HEK293 (cell line): Measurements from ENCODE around the gene KBTBD12.

Experiments
- CTCF ChIA-PET: fragments of 350-600 bp; formaldehyde crosslinking; extraction: SDS; loops from one replicate; lab custom pipeline; 2021; ENCODE audit warnings: antibody characterized with exemption; lab: Yijun Ruan, JAX
- POLR2A ChIA-PET: fragments of 300-600 bp; formaldehyde crosslinking; extraction: SDS; loops from one replicate; lab custom pipeline; 2020; ENCODE audit warnings: antibody characterized with exemption, inconsistent platforms; lab: Yijun Ruan, JAX
- H3K27ac ChIP-seq: fragments of 200-500 bp; sonication (Bioruptor generic); 2 replicates; pipeline ENCODE4 v1.5.1; 2014; ENCODE audit warnings: low read depth, low read length, control low read depth, inconsistent platforms; ENCODE audit errors: extremely low read depth
- H3K36me3 ChIP-seq, 2 experiments: fragments of 200-500 bp in 1 of 2; sonication (Bioruptor generic) in 1 of 2; 1 replicate in 1 of 2; 2 replicates in 1 of 2; pipeline ENCODE4 v1.5.1; 2014 to 2017; ENCODE audit warnings: inconsistent platforms in 2 of 2, low read length in 2 of 2; ENCODE audit not compliant: control insufficient read depth in 2 of 2, insufficient read depth in 1 of 2
- H3K4me1 ChIP-seq: fragments of 200-500 bp; sonication (Bioruptor generic); 2 replicates; pipeline ENCODE4 v1.5.1; 2014; ENCODE audit warnings: mild to moderate bottlenecking, low read length, inconsistent platforms; ENCODE audit not compliant: control insufficient read depth, insufficient read depth
- H3K4me3 ChIP-seq: 2 replicates; pipeline ENCODE4 v1.5.1; 2011; ENCODE audit warnings: low read depth, mild to moderate bottlenecking, control low read depth, low read length, moderate library complexity
- H3K9me3 ChIP-seq: fragments of 200-500 bp; sonication (Bioruptor generic); 2 replicates; pipeline ENCODE4 v1.5.1; 2014; ENCODE audit warnings: low read depth, low read length, inconsistent platforms; ENCODE audit not compliant: control insufficient read depth, insufficient read depth
- FEZF1 ChIP-seq: fragments of 450-650 bp; formaldehyde crosslinking; IDR thresholded peaks from 2 replicates; pipeline ENCODE4 v1.5.1; 2016; ENCODE audit warnings: missing biosample characterization, missing genetic modification characterization
- IKZF3 ChIP-seq: fragments of 450-650 bp; IDR thresholded peaks from 2 replicates; pipeline ENCODE4 v1.5.0; 2018; ENCODE audit warnings: missing biosample characterization, mild to moderate bottlenecking, missing genetic modification characterization, moderate library complexity
- MYNN ChIP-seq: fragments of 450-650 bp; formaldehyde crosslinking; IDR thresholded peaks from 2 replicates; pipeline ENCODE4 v1.5.1; 2016; ENCODE audit warnings: missing biosample characterization, missing genetic modification characterization, borderline replicate concordance
- MZF1 ChIP-seq: fragments of 450-650 bp; formaldehyde crosslinking; IDR thresholded peaks from 2 replicates; pipeline ENCODE4 v1.5.1; 2017; ENCODE audit warnings: missing biosample characterization, missing genetic modification characterization, borderline replicate concordance
- OVOL3 ChIP-seq: fragments of 450-650 bp; formaldehyde crosslinking; IDR thresholded peaks from 2 replicates; pipeline ENCODE4 v1.5.1; 2016; ENCODE audit warnings: missing biosample characterization, missing genetic modification characterization
- REPIN1 ChIP-seq: fragments of 450-650 bp; formaldehyde crosslinking; IDR thresholded peaks from 2 replicates; pipeline ENCODE4 v1.5.1; 2017; ENCODE audit warnings: missing biosample characterization, missing genetic modification characterization, low read depth
- ZBTB1 ChIP-seq: fragments of 450-650 bp; formaldehyde crosslinking; IDR thresholded peaks from 2 replicates; pipeline ENCODE4 v1.5.1; 2016; ENCODE audit warnings: missing biosample characterization, missing genetic modification characterization
- ZBTB17 ChIP-seq: fragments of 450-650 bp; formaldehyde crosslinking; IDR thresholded peaks from 2 replicates; pipeline ENCODE4 v1.5.1; 2016; ENCODE audit warnings: missing biosample characterization, missing genetic modification characterization
- ZBTB48 ChIP-seq: fragments of 450-650 bp; formaldehyde crosslinking; IDR thresholded peaks from 2 replicates; pipeline ENCODE4 v1.5.1; 2016; ENCODE audit warnings: missing biosample characterization, missing genetic modification characterization
- ZBTB7A ChIP-seq: fragments of 450-650 bp; formaldehyde crosslinking; IDR thresholded peaks from 2 replicates; pipeline ENCODE4 v1.5.1; 2016; ENCODE audit warnings: low read depth, missing biosample characterization, missing genetic modification characterization
- ZFP37 ChIP-seq: fragments of 450-650 bp; formaldehyde crosslinking; IDR thresholded peaks from 2 replicates; pipeline ENCODE4 v1.5.1; 2016; ENCODE audit warnings: missing biosample characterization, missing genetic modification characterization
- ZFP41 ChIP-seq: fragments of 450-650 bp; formaldehyde crosslinking; IDR thresholded peaks from 2 replicates; pipeline ENCODE4 v1.5.1; 2016; ENCODE audit warnings: missing biosample characterization, missing genetic modification characterization, borderline replicate concordance
- ZIC2 ChIP-seq: fragments of 450-650 bp; formaldehyde crosslinking; IDR thresholded peaks from 2 replicates; pipeline ENCODE4 v1.5.1; 2016; ENCODE audit warnings: missing biosample characterization, missing genetic modification characterization
- ZNF114 ChIP-seq: fragments of 450-650 bp; formaldehyde crosslinking; IDR thresholded peaks from 2 replicates; pipeline ENCODE4 v1.5.0; 2017; ENCODE audit warnings: missing biosample characterization, missing genetic modification characterization
- ZNF121 ChIP-seq: fragments of 450-650 bp; formaldehyde crosslinking; IDR thresholded peaks from 2 replicates; pipeline ENCODE4 v1.5.1; 2016; ENCODE audit warnings: missing biosample characterization, missing genetic modification characterization
- ZNF184 ChIP-seq: fragments of 450-650 bp; IDR thresholded peaks from 2 replicates; pipeline ENCODE4 v1.5.1; 2018; ENCODE audit warnings: missing biosample characterization, mild to moderate bottlenecking, missing genetic modification characterization
- ZNF23 ChIP-seq: fragments of 450-650 bp; formaldehyde crosslinking; IDR thresholded peaks from 2 replicates; pipeline ENCODE4 v1.5.1; 2016; ENCODE audit warnings: missing biosample characterization, missing genetic modification characterization, borderline replicate concordance
- ZNF239 ChIP-seq: fragments of 450-650 bp; formaldehyde crosslinking; IDR thresholded peaks from 2 replicates; pipeline ENCODE4 v1.5.1; 2016; ENCODE audit warnings: missing biosample characterization, missing genetic modification characterization
- ZNF24 ChIP-seq: fragments of 450-650 bp; formaldehyde crosslinking; IDR thresholded peaks from 2 replicates; pipeline ENCODE4 v1.5.1; 2016; ENCODE audit warnings: missing biosample characterization, missing genetic modification characterization
- ZNF302 ChIP-seq: fragments of 450-650 bp; formaldehyde crosslinking; IDR thresholded peaks from 2 replicates; pipeline ENCODE4 v1.5.1; 2016; ENCODE audit warnings: missing biosample characterization, missing genetic modification characterization, low read depth
- ZNF335 ChIP-seq: fragments of 450-650 bp; formaldehyde crosslinking; conservative IDR thresholded peaks from 2 replicates; pipeline ENCODE4 v1.5.1; 2016; ENCODE audit warnings: missing biosample characterization, missing genetic modification characterization
- ZNF416 ChIP-seq: fragments of 450-650 bp; formaldehyde crosslinking; IDR thresholded peaks from 2 replicates; pipeline ENCODE4 v1.5.1; 2016; ENCODE audit warnings: missing biosample characterization, missing genetic modification characterization
- ZNF426 ChIP-seq: fragments of 450-650 bp; formaldehyde crosslinking; IDR thresholded peaks from 2 replicates; pipeline ENCODE4 v1.5.1; 2017; ENCODE audit warnings: missing biosample characterization, missing genetic modification characterization, mild to moderate bottlenecking, inconsistent platforms, moderate library complexity
- ZNF549 ChIP-seq: fragments of 450-650 bp; IDR thresholded peaks from 2 replicates; pipeline ENCODE4 v1.5.1; 2018; ENCODE audit warnings: missing biosample characterization, missing genetic modification characterization, mild to moderate bottlenecking, inconsistent platforms, moderate library complexity
- ZNF600 ChIP-seq: fragments of 450-650 bp; formaldehyde crosslinking; IDR thresholded peaks from 2 replicates; pipeline ENCODE4 v1.5.1; 2016; ENCODE audit warnings: missing biosample characterization, missing genetic modification characterization
- ZNF624 ChIP-seq: fragments of 450-650 bp; formaldehyde crosslinking; IDR thresholded peaks from 2 replicates; pipeline ENCODE4 v1.5.1; 2017; ENCODE audit warnings: missing biosample characterization, missing genetic modification characterization
- ZNF658 ChIP-seq: fragments of 450-650 bp; formaldehyde crosslinking; IDR thresholded peaks from 2 replicates; pipeline ENCODE4; 2016; ENCODE audit warnings: missing biosample characterization, missing genetic modification characterization
- ZNF670 ChIP-seq: fragments of 450-650 bp; formaldehyde crosslinking; IDR thresholded peaks from 2 replicates; pipeline ENCODE4 v1.5.1; 2016; ENCODE audit warnings: missing biosample characterization, missing genetic modification characterization, low read depth
- ZNF777 ChIP-seq: fragments of 450-650 bp; formaldehyde crosslinking; IDR thresholded peaks from 2 replicates; pipeline ENCODE4 v1.5.1; 2017; ENCODE audit warnings: missing biosample characterization, missing genetic modification characterization, borderline replicate concordance
- ZNF837 ChIP-seq: fragments of 450-650 bp; formaldehyde crosslinking; IDR thresholded peaks from 2 replicates; pipeline ENCODE4 v1.5.1; 2016; ENCODE audit warnings: missing biosample characterization, missing genetic modification characterization
- ZSCAN30 ChIP-seq: fragments of 450-650 bp; IDR thresholded peaks from 2 replicates; pipeline ENCODE4 v1.5.1; 2018; ENCODE audit warnings: missing biosample characterization, mild to moderate bottlenecking, missing genetic modification characterization, moderate library complexity
- TF ChIP-seq, protein P1 (sequence below): fragments of 450-650 bp; formaldehyde crosslinking; IDR thresholded peaks from 2 replicates; pipeline ENCODE4 v1.5.1; 2016; ENCODE audit warnings: missing biosample characterization, missing genetic modification characterization
- TF ChIP-seq, protein P2 (sequence below): fragments of 450-650 bp; formaldehyde crosslinking; IDR thresholded peaks from 2 replicates; pipeline ENCODE4 v1.5.1; 2017; ENCODE audit warnings: missing biosample characterization, missing genetic modification characterization
- TF ChIP-seq, protein P3 (sequence below): fragments of 450-650 bp; formaldehyde crosslinking; IDR thresholded peaks from 2 replicates; pipeline ENCODE4 v1.5.1; 2016; ENCODE audit warnings: missing biosample characterization, missing genetic modification characterization

Gene KBTBD12

DNA sequence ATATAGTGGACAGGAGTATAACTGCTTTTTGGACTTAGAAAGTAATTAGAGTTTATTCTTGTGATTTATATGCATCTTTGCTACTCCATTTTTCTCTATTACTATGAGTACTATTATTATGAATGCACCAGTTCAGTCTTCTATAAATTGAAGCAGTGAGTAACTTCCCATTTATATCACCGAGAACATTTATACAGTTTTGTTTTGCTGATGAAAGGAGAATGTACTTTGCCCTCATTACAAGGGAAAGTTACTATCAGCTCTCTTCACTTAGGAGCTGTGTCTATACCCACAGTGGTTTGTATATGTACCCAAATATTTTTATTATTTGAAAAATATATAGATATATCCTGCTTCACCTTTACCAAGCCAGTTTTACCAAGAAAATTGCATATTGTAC, 5.7 kb downstream of the KBTBD12 start:
- ChIA-PET CTCF (no interaction called here), POLR2A (no interaction called here)
- no peaks in the 10 kb centered on the region for H3K9me3 ChIP-seq
- H3K36me3 ChIP-seq: no peaks in the 10 kb centered on the region
- no peak overlapping the region for H3K27ac ChIP-seq
- H3K4me3 ChIP-seq: no peak overlapping the region
- TF ChIP-seq, protein P1, sequence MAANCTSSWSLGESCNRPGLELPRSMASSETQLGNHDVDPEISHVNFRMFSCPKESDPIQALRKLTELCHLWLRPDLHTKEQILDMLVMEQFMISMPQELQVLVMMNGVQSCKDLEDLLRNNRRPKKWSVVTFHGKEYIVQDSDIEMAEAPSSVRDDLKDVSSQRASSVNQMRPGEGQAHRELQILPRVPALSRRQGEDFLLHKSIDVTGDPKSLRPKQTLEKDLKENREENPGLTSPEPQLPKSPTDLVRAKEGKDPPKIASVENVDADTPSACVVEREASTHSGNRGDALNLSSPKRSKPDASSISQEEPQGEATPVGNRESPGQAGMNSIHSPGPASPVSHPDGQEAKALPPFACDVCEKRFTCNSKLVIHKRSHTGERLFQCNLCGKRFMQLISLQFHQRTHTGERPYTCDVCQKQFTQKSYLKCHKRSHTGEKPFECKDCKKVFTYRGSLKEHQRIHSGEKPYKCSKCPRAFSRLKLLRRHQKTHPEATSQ: no peak
- no peak for TF ChIP-seq ZNF239 (tag by site-specific recombination)
- no peak for TF ChIP-seq ZNF658
- TF ChIP-seq ZNF426 (tag by site-specific recombination): no peak
- TF ChIP-seq OVOL3 (tag by site-specific recombination): no peak
- no peak for TF ChIP-seq ZNF302
- no peak for TF ChIP-seq MZF1
- no peak for TF ChIP-seq ZIC2 (tag by site-specific recombination)
- no peak for TF ChIP-seq ZNF777 (tag by site-specific recombination)
- TF ChIP-seq ZNF670 (tag by site-specific recombination): no peak
- no peak for TF ChIP-seq ZBTB7A (tag by site-specific recombination)
- TF ChIP-seq ZNF335 (tag by site-specific recombination): no peak
- TF ChIP-seq, protein P2, sequence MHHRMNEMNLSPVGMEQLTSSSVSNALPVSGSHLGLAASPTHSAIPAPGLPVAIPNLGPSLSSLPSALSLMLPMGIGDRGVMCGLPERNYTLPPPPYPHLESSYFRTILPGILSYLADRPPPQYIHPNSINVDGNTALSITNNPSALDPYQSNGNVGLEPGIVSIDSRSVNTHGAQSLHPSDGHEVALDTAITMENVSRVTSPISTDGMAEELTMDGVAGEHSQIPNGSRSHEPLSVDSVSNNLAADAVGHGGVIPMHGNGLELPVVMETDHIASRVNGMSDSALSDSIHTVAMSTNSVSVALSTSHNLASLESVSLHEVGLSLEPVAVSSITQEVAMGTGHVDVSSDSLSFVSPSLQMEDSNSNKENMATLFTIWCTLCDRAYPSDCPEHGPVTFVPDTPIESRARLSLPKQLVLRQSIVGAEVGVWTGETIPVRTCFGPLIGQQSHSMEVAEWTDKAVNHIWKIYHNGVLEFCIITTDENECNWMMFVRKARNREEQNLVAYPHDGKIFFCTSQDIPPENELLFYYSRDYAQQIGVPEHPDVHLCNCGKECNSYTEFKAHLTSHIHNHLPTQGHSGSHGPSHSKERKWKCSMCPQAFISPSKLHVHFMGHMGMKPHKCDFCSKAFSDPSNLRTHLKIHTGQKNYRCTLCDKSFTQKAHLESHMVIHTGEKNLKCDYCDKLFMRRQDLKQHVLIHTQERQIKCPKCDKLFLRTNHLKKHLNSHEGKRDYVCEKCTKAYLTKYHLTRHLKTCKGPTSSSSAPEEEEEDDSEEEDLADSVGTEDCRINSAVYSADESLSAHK (tag by site-specific recombination): no peak
- TF ChIP-seq ZNF24 (tag by site-specific recombination): no peak
- TF ChIP-seq ZBTB1 (tag by site-specific recombination): no peak
- no peak for TF ChIP-seq ZNF600
- H3K4me1 ChIP-seq: no peaks in the 10 kb centered on the region

- no peaks in the 10 kb centered on the region for H3K9me3 ChIP-seq
- H3K4me3 ChIP-seq: no peak overlapping the region
- TF ChIP-seq OVOL3 (tag by site-specific recombination) (no peak), ZSCAN30 (no peak), ZFP37 (tag by site-specific recombination) (no peak), ZNF23 (tag by site-specific recombination) (no peak), ZNF416 (no peak), ZBTB17 (tag by site-specific recombination) (no peak), ZNF837 (tag by site-specific recombination) (no peak), ZFP41 (tag by site-specific recombination) (no peak), IKZF3 (no peak), ZNF624 (tag by site-specific recombination) (no peak), FEZF1 (tag by site-specific recombination) (no peak), ZNF121 (no peak), REPIN1 (tag by site-specific recombination) (no peak), ZNF549 (no peak), MYNN (tag by site-specific recombination) (no peak), ZNF114 (no peak), ZBTB48 (tag by site-specific recombination) (no peak), ZNF184 (tag by site-specific recombination) (no peak)
- TF ChIP-seq, protein P3, sequence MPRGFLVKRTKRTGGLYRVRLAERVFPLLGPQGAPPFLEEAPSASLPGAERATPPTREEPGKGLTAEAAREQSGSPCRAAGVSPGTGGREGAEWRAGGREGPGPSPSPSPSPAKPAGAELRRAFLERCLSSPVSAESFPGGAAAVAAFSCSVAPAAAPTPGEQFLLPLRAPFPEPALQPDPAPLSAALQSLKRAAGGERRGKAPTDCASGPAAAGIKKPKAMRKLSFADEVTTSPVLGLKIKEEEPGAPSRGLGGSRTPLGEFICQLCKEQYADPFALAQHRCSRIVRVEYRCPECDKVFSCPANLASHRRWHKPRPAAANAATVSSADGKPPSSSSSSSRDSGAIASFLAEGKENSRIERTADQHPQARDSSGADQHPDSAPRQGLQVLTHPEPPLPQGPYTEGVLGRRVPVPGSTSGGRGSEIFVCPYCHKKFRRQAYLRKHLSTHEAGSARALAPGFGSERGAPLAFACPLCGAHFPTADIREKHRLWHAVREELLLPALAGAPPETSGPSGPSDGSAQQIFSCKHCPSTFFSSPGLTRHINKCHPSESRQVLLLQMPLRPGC (tag by site-specific recombination): no peak
- no peaks in the 10 kb centered on the region for H3K4me1 ChIP-seq
- H3K36me3 ChIP-seq: no peaks in the 10 kb centered on the region
- CTCF ChIA-PET: no interaction called here
- H3K27ac ChIP-seq: no peak overlapping the region
- POLR2A ChIA-PET: no interaction called here
These were observed 8.6 kb downstream of the KBTBD12 start for GRCh38 chr3:127923611-127924010.
